GM12873 (cell line): ENCODE results near the gene TENT5C.

Experiments used
- CTCF ChIP-seq: IDR thresholded peaks from 2 replicates; pipeline ENCODE4 v1.5.1; 2012; ENCODE audit warnings: low read depth, mild to moderate bottlenecking, moderate library complexity, low read length, control low read depth; ENCODE audit not compliant: insufficient read depth; ENCODE audit errors: missing control alignments

Gene TENT5C

GRCh38 chr1:117623141-117623540 is 17.3 kb downstream of the TENT5C start:
- no peak for TF ChIP-seq CTCF

- no peak for TF ChIP-seq CTCF
These were observed 17.9 kb downstream of the TENT5C start for GRCh38 chr1:117623698-117624097.

GRCh38 chr1:117627546-117628130 is 21.8 kb downstream of the TENT5C start:
- TF ChIP-seq CTCF = no peak

- no peak for TF ChIP-seq CTCF
These were observed 22.5 kb downstream of the TENT5C start for GRCh38 chr1:117628343-117628742.

- TF ChIP-seq CTCF = no peak
These were observed 24.0 kb downstream of the TENT5C start for GRCh38 chr1:117629625-117630422.

GRCh38 chr1:117630423-117630998 is 24.7 kb downstream of the TENT5C start:
- TF ChIP-seq CTCF = no peak

- no peak for TF ChIP-seq CTCF
These were observed 25.7 kb downstream of the TENT5C start for GRCh38 chr1:117631359-117632160.
